IMR-90 (cell line): ENCODE measurements around the gene MSI2.

Experiments
- BHLHE40 ChIP-seq: fragments of 150-350 bp; IDR thresholded peaks from 2 replicates; pipeline ENCODE4 v1.6.1; 2016; ENCODE audit warnings: mild to moderate bottlenecking, low read depth, low read length
- POLR2A ChIP-seq: IDR thresholded peaks from 2 replicates; pipeline ENCODE4 v1.6.1; 2012; ENCODE audit warnings: mild to moderate bottlenecking, low read depth, low read length
- RAD21 ChIP-seq: IDR thresholded peaks from 2 replicates; pipeline ENCODE4 v1.6.1; 2012; ENCODE audit warnings: low read length, improper control_type of control experiment
- TF ChIP-seq, protein P1 (sequence below): conservative IDR thresholded peaks from 2 replicates; pipeline ENCODE4 v1.5.1; 2012; ENCODE audit warnings: mild to moderate bottlenecking, low read depth, low read length, improper control_type of control experiment

DNA sequence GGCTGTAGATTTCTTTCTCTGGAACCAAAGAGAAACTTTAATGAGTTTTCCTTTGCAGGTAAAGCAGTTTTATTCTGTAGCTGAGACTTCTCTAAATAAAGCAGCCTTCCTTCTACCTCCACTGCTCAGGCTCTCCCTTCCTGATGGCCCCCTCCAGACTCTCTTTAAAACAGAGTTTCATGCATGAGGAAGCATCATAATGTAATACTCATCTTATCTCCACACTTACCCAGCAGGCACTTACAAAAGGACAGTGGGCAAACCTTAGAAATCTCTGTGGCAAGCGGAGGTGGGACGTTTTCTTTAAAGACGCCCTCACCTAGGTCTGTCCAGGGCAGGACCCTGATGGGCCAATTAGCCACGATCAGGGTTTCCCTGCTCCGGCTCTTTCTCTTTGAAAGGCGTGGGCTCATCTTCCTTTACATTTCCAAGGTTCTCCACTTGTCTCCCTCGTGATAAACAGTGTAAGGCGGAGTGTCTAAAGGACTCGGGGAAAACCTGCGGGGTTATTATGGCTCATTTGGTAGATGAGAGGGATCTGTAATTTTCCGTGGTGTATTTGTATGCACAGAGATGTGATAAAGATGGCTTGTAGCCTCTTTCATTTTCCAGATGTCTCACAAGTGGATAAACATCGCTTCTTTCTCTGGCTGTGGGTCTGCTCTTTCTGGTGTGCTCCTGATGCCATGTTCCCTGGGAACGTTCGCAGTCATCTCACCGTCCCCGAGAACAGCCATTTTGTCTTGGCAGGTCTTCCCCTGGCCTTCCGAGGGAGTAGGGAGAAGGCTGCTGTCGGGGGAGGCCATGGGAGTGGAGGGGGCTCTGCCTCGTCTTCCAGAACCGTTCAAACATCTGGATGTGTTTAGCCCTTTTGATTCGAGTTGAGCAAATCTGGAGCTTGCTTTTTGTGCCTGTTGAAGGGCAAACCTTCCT is 249.8 kb downstream of the MSI2 start:
- TF ChIP-seq, protein P1, sequence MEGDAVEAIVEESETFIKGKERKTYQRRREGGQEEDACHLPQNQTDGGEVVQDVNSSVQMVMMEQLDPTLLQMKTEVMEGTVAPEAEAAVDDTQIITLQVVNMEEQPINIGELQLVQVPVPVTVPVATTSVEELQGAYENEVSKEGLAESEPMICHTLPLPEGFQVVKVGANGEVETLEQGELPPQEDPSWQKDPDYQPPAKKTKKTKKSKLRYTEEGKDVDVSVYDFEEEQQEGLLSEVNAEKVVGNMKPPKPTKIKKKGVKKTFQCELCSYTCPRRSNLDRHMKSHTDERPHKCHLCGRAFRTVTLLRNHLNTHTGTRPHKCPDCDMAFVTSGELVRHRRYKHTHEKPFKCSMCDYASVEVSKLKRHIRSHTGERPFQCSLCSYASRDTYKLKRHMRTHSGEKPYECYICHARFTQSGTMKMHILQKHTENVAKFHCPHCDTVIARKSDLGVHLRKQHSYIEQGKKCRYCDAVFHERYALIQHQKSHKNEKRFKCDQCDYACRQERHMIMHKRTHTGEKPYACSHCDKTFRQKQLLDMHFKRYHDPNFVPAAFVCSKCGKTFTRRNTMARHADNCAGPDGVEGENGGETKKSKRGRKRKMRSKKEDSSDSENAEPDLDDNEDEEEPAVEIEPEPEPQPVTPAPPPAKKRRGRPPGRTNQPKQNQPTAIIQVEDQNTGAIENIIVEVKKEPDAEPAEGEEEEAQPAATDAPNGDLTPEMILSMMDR: no peak
- TF ChIP-seq BHLHE40 (no peak), RAD21 (no peak), POLR2A (no peak)
